ENCODE results near the gene FAM3C.

The FAM3C gene

GRCh38 chr7:121411597-121411979 lies 15.5 kb upstream of the FAM3C start:
- H3K27ac ChIP-seq (ENCODE audit: insufficient read depth, low read depth, low read length, poor library complexity, severe bottlenecking) = no peak overlapping the region
- WGBS, 2 experiments = 89 to 92% methylated on average over 3 of the region's 3 CpGs
- H3K27me3 ChIP-seq (ENCODE audit: control insufficient read depth, insufficient read depth, low read length, poor library complexity, severe bottlenecking) = no peaks in the 10 kb centered on the region

GRCh38 chr7:121410829-121411596 lies 14.9 kb upstream of the FAM3C start:
- 91 to 98% methylated on average over 2 of the region's 2 CpGs for WGBS, 2 experiments

More at GRCh38 chr7:121411597-121411979, 15.5 kb upstream of the FAM3C start:
- no peaks in the 10 kb centered on the region for H3K36me3 ChIP-seq (ENCODE audit: control insufficient read depth, insufficient read depth, low read length)
- no peaks in the 10 kb centered on the region for H3K9me3 ChIP-seq (ENCODE audit: control insufficient read depth, low read length)
- H3K4me1 ChIP-seq (ENCODE audit: control insufficient read depth, insufficient read depth, low read length) = no peaks in the 10 kb centered on the region
- no peak overlapping the region for H3K4me3 ChIP-seq (ENCODE audit: insufficient read depth, low read depth, low read length)

GRCh38 chr7:121406944-121407343 lies 10.8 kb upstream of the FAM3C start:
- H3K9me3 ChIP-seq (ENCODE audit: control insufficient read depth, low read length) = no peaks in the 10 kb centered on the region
- no peak overlapping the region for H3K4me3 ChIP-seq (ENCODE audit: insufficient read depth, low read depth, low read length)
- H3K4me1 ChIP-seq (ENCODE audit: control insufficient read depth, insufficient read depth, low read length) = no peaks in the 10 kb centered on the region
- no peak overlapping the region for H3K27ac ChIP-seq (ENCODE audit: insufficient read depth, low read depth, low read length, poor library complexity, severe bottlenecking)
- no peaks in the 10 kb centered on the region for H3K27me3 ChIP-seq (ENCODE audit: control insufficient read depth, insufficient read depth, low read length, poor library complexity, severe bottlenecking)
- 92 to 94% methylated on average over 2 of the region's 2 CpGs for WGBS, 2 experiments
- no peaks in the 10 kb centered on the region for H3K36me3 ChIP-seq (ENCODE audit: control insufficient read depth, insufficient read depth, low read length)

More at GRCh38 chr7:121410829-121411596, 14.9 kb upstream of the FAM3C start:
- Histone ChIP-seq H3K27me3 (ENCODE audit: control insufficient read depth, insufficient read depth, low read length, poor library complexity, severe bottlenecking) (no peaks in the 10 kb centered on the region), H3K9me3 (ENCODE audit: control insufficient read depth, low read length) (no peaks in the 10 kb centered on the region), H3K4me1 (ENCODE audit: control insufficient read depth, insufficient read depth, low read length) (no peaks in the 10 kb centered on the region), H3K36me3 (ENCODE audit: control insufficient read depth, insufficient read depth, low read length) (no peaks in the 10 kb centered on the region), H3K27ac (ENCODE audit: insufficient read depth, low read depth, low read length, poor library complexity, severe bottlenecking) (no peak overlapping the region), H3K4me3 (ENCODE audit: insufficient read depth, low read depth, low read length) (no peak overlapping the region)

- Histone ChIP-seq H3K36me3 (ENCODE audit: control insufficient read depth, insufficient read depth, low read length) (no peaks in the 10 kb centered on the region), H3K27me3 (ENCODE audit: control insufficient read depth, insufficient read depth, low read length, poor library complexity, severe bottlenecking) (no peaks in the 10 kb centered on the region), H3K4me3 (ENCODE audit: insufficient read depth, low read depth, low read length) (no peak overlapping the region), H3K9me3 (ENCODE audit: control insufficient read depth, low read length) (no peaks in the 10 kb centered on the region), H3K4me1 (ENCODE audit: control insufficient read depth, insufficient read depth, low read length) (no peaks in the 10 kb centered on the region), H3K27ac (ENCODE audit: insufficient read depth, low read depth, low read length, poor library complexity, severe bottlenecking) (no peak overlapping the region)
- 86 to 87% methylated on average over 5 of the region's 5 CpGs for WGBS, 2 experiments
These were observed 10.4 kb upstream of the FAM3C start for GRCh38 chr7:121406461-121406860.

- H3K36me3 ChIP-seq (ENCODE audit: control insufficient read depth, insufficient read depth, low read length) = no peaks in the 10 kb centered on the region
- no peak overlapping the region for H3K27ac ChIP-seq (ENCODE audit: insufficient read depth, low read depth, low read length, poor library complexity, severe bottlenecking)
- no peaks in the 10 kb centered on the region for H3K9me3 ChIP-seq (ENCODE audit: control insufficient read depth, low read length)
- WGBS, 2 experiments = 99 to 100% methylated on average over 1 to 2 of the region's 2 CpGs
- H3K4me1 ChIP-seq (ENCODE audit: control insufficient read depth, insufficient read depth, low read length) = no peaks in the 10 kb centered on the region
- H3K4me3 ChIP-seq (ENCODE audit: insufficient read depth, low read depth, low read length) = no peak overlapping the region
- no peaks in the 10 kb centered on the region for H3K27me3 ChIP-seq (ENCODE audit: control insufficient read depth, insufficient read depth, low read length, poor library complexity, severe bottlenecking)
These were observed 8.2 kb upstream of the FAM3C start for GRCh38 chr7:121404348-121404747.

GRCh38 chr7:121402701-121403100 lies 6.6 kb upstream of the FAM3C start:
- H3K9me3 ChIP-seq (ENCODE audit: control insufficient read depth, low read length) = no peaks in the 10 kb centered on the region
- no peak overlapping the region for H3K27ac ChIP-seq (ENCODE audit: insufficient read depth, low read depth, low read length, poor library complexity, severe bottlenecking)

GRCh38 chr7:121401896-121402295 lies 5.8 kb upstream of the FAM3C start:
- Histone ChIP-seq H3K36me3 (ENCODE audit: control insufficient read depth, insufficient read depth, low read length) (no peaks in the 10 kb centered on the region), H3K4me3 (ENCODE audit: insufficient read depth, low read depth, low read length) (no peak overlapping the region), H3K4me1 (ENCODE audit: control insufficient read depth, insufficient read depth, low read length) (no peaks in the 10 kb centered on the region), H3K27me3 (ENCODE audit: control insufficient read depth, insufficient read depth, low read length, poor library complexity, severe bottlenecking) (no peaks in the 10 kb centered on the region), H3K27ac (ENCODE audit: insufficient read depth, low read depth, low read length, poor library complexity, severe bottlenecking) (no peak overlapping the region), H3K9me3 (ENCODE audit: control insufficient read depth, low read length) (no peaks in the 10 kb centered on the region)
- 100% methylated on average over 3 of the region's 3 CpGs for WGBS, 2 experiments

More at GRCh38 chr7:121402701-121403100, 6.6 kb upstream of the FAM3C start:
- WGBS, 2 experiments = 94 to 97% methylated on average over 1 of the region's 1 CpG
- Histone ChIP-seq H3K4me3 (ENCODE audit: insufficient read depth, low read depth, low read length) (no peak overlapping the region), H3K36me3 (ENCODE audit: control insufficient read depth, insufficient read depth, low read length) (no peaks in the 10 kb centered on the region), H3K27me3 (ENCODE audit: control insufficient read depth, insufficient read depth, low read length, poor library complexity, severe bottlenecking) (no peaks in the 10 kb centered on the region), H3K4me1 (ENCODE audit: control insufficient read depth, insufficient read depth, low read length) (no peaks in the 10 kb centered on the region)

GRCh38 chr7:121398246-121398645 lies 2.1 kb upstream of the FAM3C start:
- Histone ChIP-seq H3K27ac (ENCODE audit: insufficient read depth, low read depth, low read length, poor library complexity, severe bottlenecking) (no peak overlapping the region), H3K4me1 (ENCODE audit: control insufficient read depth, insufficient read depth, low read length) (peaks cover 5% of the 10 kb centered on the region)
- 86 to 88% methylated on average over 5 of the region's 5 CpGs for WGBS, 2 experiments

GRCh38 chr7:121397822-121398221 lies 1.7 kb upstream of the FAM3C start:
- WGBS, 2 experiments = 86% methylated on average over 1 of the region's 2 CpGs; no CpG with 5 or more reads in 1 of the 2 experiments
- Histone ChIP-seq H3K4me3 (ENCODE audit: insufficient read depth, low read depth, low read length) (no peak overlapping the region), H3K9me3 (ENCODE audit: control insufficient read depth, low read length) (no peaks in the 10 kb centered on the region), H3K27ac (ENCODE audit: insufficient read depth, low read depth, low read length, poor library complexity, severe bottlenecking) (no peak overlapping the region), H3K4me1 (ENCODE audit: control insufficient read depth, insufficient read depth, low read length) (peaks cover 5% of the 10 kb centered on the region), H3K27me3 (ENCODE audit: control insufficient read depth, insufficient read depth, low read length, poor library complexity, severe bottlenecking) (no peaks in the 10 kb centered on the region), H3K36me3 (ENCODE audit: control insufficient read depth, insufficient read depth, low read length) (no peaks in the 10 kb centered on the region)

More at GRCh38 chr7:121398246-121398645, 2.1 kb upstream of the FAM3C start:
- Histone ChIP-seq H3K36me3 (ENCODE audit: control insufficient read depth, insufficient read depth, low read length) (no peaks in the 10 kb centered on the region), H3K4me3 (ENCODE audit: insufficient read depth, low read depth, low read length) (no peak overlapping the region), H3K27me3 (ENCODE audit: control insufficient read depth, insufficient read depth, low read length, poor library complexity, severe bottlenecking) (no peaks in the 10 kb centered on the region), H3K9me3 (ENCODE audit: control insufficient read depth, low read length) (no peaks in the 10 kb centered on the region)

- Histone ChIP-seq H3K27me3 (ENCODE audit: control insufficient read depth, insufficient read depth, low read length, poor library complexity, severe bottlenecking) (no peaks in the 10 kb centered on the region), H3K27ac (ENCODE audit: insufficient read depth, low read depth, low read length, poor library complexity, severe bottlenecking) (no peak overlapping the region), H3K4me3 (ENCODE audit: insufficient read depth, low read depth, low read length) (no peak overlapping the region), H3K36me3 (ENCODE audit: control insufficient read depth, insufficient read depth, low read length) (no peaks in the 10 kb centered on the region), H3K9me3 (ENCODE audit: control insufficient read depth, low read length) (no peaks in the 10 kb centered on the region), H3K4me1 (ENCODE audit: control insufficient read depth, insufficient read depth, low read length) (peaks cover 5% of the 10 kb centered on the region)
- WGBS, 2 experiments = 96 to 100% methylated on average over 2 to 3 of the region's 3 CpGs
These were observed 1.3 kb upstream of the FAM3C start for GRCh38 chr7:121397361-121397760.

Measured in ectodermal cell (in vitro differentiated cells).